NOMO-1 (cell line): ENCODE measurements around the gene SLC35E2B.

Experiments used
- DNase-seq, 2 experiments: peaks; one replicate each; lab custom pipeline; 2025; ENCODE audit not compliant: unreplicated experiment in 2 of 2; lab: John Stamatoyannopoulos, UW

SLC35E2B gene

GRCh38 chr1:1627261-1627828 lies 65.2 kb downstream of the SLC35E2B start:
- no peak for DNase-seq

- DNase-seq = no peak
Measured at GRCh38 chr1:1626207-1627141, 66.1 kb downstream of the SLC35E2B start.

- DNase-seq = no peak
Measured at GRCh38 chr1:1625824-1626206, 66.8 kb downstream of the SLC35E2B start.

GRCh38 chr1:1625404-1625775 lies 67.2 kb downstream of the SLC35E2B start:
- no peak for DNase-seq

- no peak for DNase-seq
Measured at GRCh38 chr1:1624443-1625403, 67.9 kb downstream of the SLC35E2B start.

- no peak for DNase-seq
Measured at GRCh38 chr1:1623631-1624442, 68.8 kb downstream of the SLC35E2B start.

GRCh38 chr1:1623181-1623630 lies 69.4 kb downstream of the SLC35E2B start:
- DNase-seq = no peak

GRCh38 chr1:1622788-1623094 lies 69.9 kb downstream of the SLC35E2B start:
- DNase-seq = no peak

- no peak for DNase-seq
Measured at GRCh38 chr1:1622010-1622787, 70.4 kb downstream of the SLC35E2B start.

- DNase-seq = no peak
Measured at GRCh38 chr1:1621173-1622009, 71.2 kb downstream of the SLC35E2B start.

- DNase-seq = no peak
Measured at GRCh38 chr1:1620433-1621139, 72.0 kb downstream of the SLC35E2B start.

GRCh38 chr1:1619917-1620361 lies 72.7 kb downstream of the SLC35E2B start:
- DNase-seq = no peak

- DNase-seq = no peak
Measured at GRCh38 chr1:1618396-1619068, 74.1 kb downstream of the SLC35E2B start.

GRCh38 chr1:1617925-1618324 lies 74.7 kb downstream of the SLC35E2B start:
- no peak for DNase-seq

GRCh38 chr1:1617516-1617915 lies 75.1 kb downstream of the SLC35E2B start:
- DNase-seq = no peak

GRCh38 chr1:1616838-1617237 lies 75.8 kb downstream of the SLC35E2B start:
- DNase-seq = no peak

GRCh38 chr1:1616045-1616790 lies 76.4 kb downstream of the SLC35E2B start:
- peak in 1 of 2 experiments; percentile 22 for DNase-seq
